CD4-positive, alpha-beta T cell (primary cell): Measurements from ENCODE around the gene SH3D19. TPM values are rescaled to one million over a fixed set of nuclear protein-coding genes. Genes with fewer than 3 reads are reported as not detected.

Experiments
- ATAC-seq: fragments of 200-7000 bp; cut with Tn5 transposase; one replicate; pipeline ENCODE4 v1.10.0; 2022; ENCODE audit warnings: mild to moderate bottlenecking; ENCODE audit not compliant: poor library complexity
- CTCF ChIA-PET: fragments of 350-600 bp; sonication (Branson Sonifier 250); formaldehyde crosslinking; loops from one replicate; lab custom pipeline; 2021; ENCODE audit warnings: antibody characterized with exemption, inconsistent platforms; lab: Charles Lee
- POLR2A ChIA-PET: fragments of 350-600 bp; sonication (Branson Sonifier 250); formaldehyde crosslinking; loops from one replicate; lab custom pipeline; 2021; ENCODE audit warnings: antibody characterized with exemption, inconsistent platforms; lab: Charles Lee
- DNase-seq, 14 experiments: peaks; one replicate each; pipeline ENCODE4 v3.0.0-alpha.2; 2013 to 2020; ENCODE audit warnings: mixed read lengths in 2 of 14
- H3K27ac ChIP-seq, 2 donors: one replicate each; pipeline versions ENCODE4 v1.5.1 to v1.7.0; 2013; ENCODE audit warnings: low read length in 2 of 2, low read depth in 1 of 2, mild to moderate bottlenecking in 1 of 2
- H3K27me3 ChIP-seq, 2 experiments: 1 replicate in 1 of 2; 2 replicates in 1 of 2; pipeline versions ENCODE4 v1.6.1 to v1.7.0; 2013; ENCODE audit warnings: low read length in 2 of 2, control low read depth in 1 of 2, mild to moderate bottlenecking in 1 of 2, moderate library complexity in 1 of 2; ENCODE audit not compliant: insufficient read depth in 2 of 2, control insufficient read depth in 1 of 2
- H3K36me3 ChIP-seq: one replicate; pipeline ENCODE4 v1.6.1; 2013; ENCODE audit warnings: low read length, control low read depth; ENCODE audit not compliant: insufficient read depth
- H3K4me1 ChIP-seq: one replicate; pipeline ENCODE4 v1.6.1; 2013; ENCODE audit warnings: low read length, control low read depth; ENCODE audit not compliant: insufficient read depth
- H3K4me3 ChIP-seq: one replicate; pipeline ENCODE4 v1.5.1; 2013; ENCODE audit warnings: mild to moderate bottlenecking, low read length, moderate library complexity
- H3K9me3 ChIP-seq, 2 experiments: 1 replicate in 1 of 2; 2 replicates in 1 of 2; pipeline versions ENCODE4 v1.6.1 to v1.7.0; 2013; ENCODE audit warnings: low read length in 2 of 2, mild to moderate bottlenecking in 2 of 2, control low read depth in 1 of 2, moderate library complexity in 1 of 2; ENCODE audit not compliant: control insufficient read depth in 1 of 2, insufficient read depth in 1 of 2
- H3K27ac Mint-ChIP-seq: one replicate; pipeline ENCODE4 v1.8.0; 2020; ENCODE audit warnings: mixed read lengths
- H3K27me3 Mint-ChIP-seq: one replicate; pipeline ENCODE4 v1.8.0; 2021; ENCODE audit warnings: mixed read lengths
- H3K36me3 Mint-ChIP-seq: one replicate; pipeline ENCODE4 v1.8.0; 2021; ENCODE audit warnings: low read depth, mixed read lengths
- H3K4me1 Mint-ChIP-seq: one replicate; pipeline ENCODE4 v1.8.0; 2021; ENCODE audit warnings: low read depth, mixed read lengths
- H3K4me3 Mint-ChIP-seq: one replicate; pipeline ENCODE4 v1.8.0; 2020; ENCODE audit warnings: mild to moderate bottlenecking, mixed read lengths
- H3K9me3 Mint-ChIP-seq: one replicate; pipeline ENCODE4 v1.8.0; 2020; ENCODE audit warnings: mixed read lengths
- CTCF ChIP-seq: fragments of 200-600 bp; IDR thresholded peaks from one replicate; pipeline ENCODE4 v1.8.0; 2022; ENCODE audit warnings: antibody characterized with exemption, mild to moderate bottlenecking
- intact Hi-C, 2 experiments: fragments of 100-400 bp; cut with DNase I in 1 of 2; cut with micrococcal nuclease in 1 of 2; formaldehyde crosslinking; loops; one replicate each; pipeline versions ENCODE4 v1.15.1 to v1.9.0; 2023 to 2025; cut with DNase I, micrococcal nuclease
- total RNA-seq, 174 experiments: library from RNA in 2 of 174; stranded (reverse) in 2 of 174; gene quantifications; one replicate each; pipeline ENCODE4 v1.2.3 and lab custom pipeline; 2021 to 2026

The SH3D19 gene
- total RNA-seq, 2 experiments from 2014 or later = 0.27 TPM; not detected in 1

- ChIA-PET POLR2A (no interaction called here), CTCF (no interaction called here)
- no peak for ATAC-seq
- no peaks in the 10 kb centered on the region for H3K9me3 ChIP-seq
- H3K27me3 Mint-ChIP-seq = peaks cover 28% of the 10 kb centered on the region
- H3K4me1 ChIP-seq = no peaks in the 10 kb centered on the region
- no peaks in the 10 kb centered on the region for H3K9me3 Mint-ChIP-seq
- H3K27ac ChIP-seq = no peak overlapping the region
- no peak for TF ChIP-seq CTCF
- H3K36me3 ChIP-seq = no peaks in the 10 kb centered on the region
- H3K4me3 Mint-ChIP-seq = no peak overlapping the region
- intact Hi-C loops = no loop called here
- no peak for DNase-seq
- H3K36me3 Mint-ChIP-seq = no peaks in the 10 kb centered on the region
- no peaks in the 10 kb centered on the region for H3K27me3 ChIP-seq
- no peaks in the 10 kb centered on the region for H3K4me1 Mint-ChIP-seq
- no peak overlapping the region for H3K4me3 ChIP-seq
- H3K27ac Mint-ChIP-seq = no peak overlapping the region
These were observed 14.1 kb upstream of the SH3D19 start for GRCh38 chr4:151339467-151339866.

GRCh38 chr4:151331276-151332042 lies 6.1 kb upstream of the SH3D19 start:
- Mint-ChIP-seq H3K27me3 (peaks cover 51% of the 10 kb centered on the region), H3K9me3 (peaks cover 6% of the 10 kb centered on the region), H3K4me1 (no peaks in the 10 kb centered on the region), H3K36me3 (no peaks in the 10 kb centered on the region), H3K27ac (no peak overlapping the region), H3K4me3 (no peak overlapping the region)
- intact Hi-C loops = no loop called here
- H3K9me3 ChIP-seq = no peaks in the 10 kb centered on the region
- peaks cover 5 to 7% of the 10 kb centered on the region in 2 experiments for H3K27me3 ChIP-seq
- no peaks in the 10 kb centered on the region for H3K4me1 ChIP-seq
- no peak overlapping the region for H3K27ac ChIP-seq
- no peak for ATAC-seq
- ChIA-PET CTCF (no interaction called here), POLR2A (no interaction called here)
- H3K36me3 ChIP-seq = no peaks in the 10 kb centered on the region
- no peak for TF ChIP-seq CTCF
- DNase-seq = no peak
- no peak overlapping the region for H3K4me3 ChIP-seq

- H3K4me1 ChIP-seq = peaks cover 7% of the 10 kb centered on the region
- no peak overlapping the region for H3K4me3 Mint-ChIP-seq
These were observed 4.0 kb upstream of the SH3D19 start for GRCh38 chr4:151329217-151330007.

More at GRCh38 chr4:151329217-151330007, 4.0 kb upstream of the SH3D19 start:
- no peak for TF ChIP-seq CTCF
- Histone ChIP-seq H3K9me3 (no peaks in the 10 kb centered on the region), H3K27me3 (peaks cover 17 to 24% of the 10 kb centered on the region in 2 experiments), H3K36me3 (no peaks in the 10 kb centered on the region), H3K4me3 (no peak overlapping the region), H3K27ac (no peak overlapping the region)
- ChIA-PET POLR2A (no interaction called here), CTCF (no interaction called here)
- Mint-ChIP-seq H3K27ac (no peak overlapping the region), H3K27me3 (peaks cover 56% of the 10 kb centered on the region), H3K9me3 (peaks cover 6% of the 10 kb centered on the region), H3K4me1 (peaks cover 12% of the 10 kb centered on the region), H3K36me3 (no peaks in the 10 kb centered on the region)
- intact Hi-C loops = no loop called here
- no peak for DNase-seq
- ATAC-seq = no peak
